Esophagus muscularis mucosa (tissue), 4 donors: ENCODE results near the gene AHRR. TPM values are rescaled to one million over a fixed set of nuclear protein-coding genes. Genes with fewer than 3 reads are reported as not detected.

Experiments
- DNase-seq: peaks from one replicate; pipeline ENCODE4 v3.0.0-alpha.2; 2017; ENCODE audit errors: extremely low spot score
- H3K27ac ChIP-seq, 4 donors: fragments of 200-600 bp; sonication (generic); replicated peaks in 1 of 4; 1 replicate in 3 of 4; 2 replicates in 1 of 4; pipeline ENCODE4 v1.5.1; 2016 to 2019; ENCODE audit warnings: mild to moderate bottlenecking in 1 of 4
- H3K27me3 ChIP-seq, 4 donors: fragments of 200-600 bp; sonication (generic); one replicate each; pipeline versions ENCODE4 v1.5.1 to v1.6.0; 2016 to 2019
- H3K36me3 ChIP-seq, 4 donors: fragments of 200-600 bp; sonication (generic); one replicate each; pipeline ENCODE4 v1.5.1; 2016 to 2019
- H3K4me1 ChIP-seq, 4 donors: fragments of 200-600 bp; sonication (generic); one replicate each; pipeline ENCODE4 v1.5.1; 2016 to 2019
- H3K4me3 ChIP-seq, 4 donors: fragments of 200-600 bp; sonication (generic); 1 replicate in 2 of 4; 2 replicates in 2 of 4; pipeline ENCODE4 v1.5.1; 2016 to 2019; ENCODE audit warnings: mild to moderate bottlenecking in 4 of 4, moderate library complexity in 1 of 4
- H3K9me3 ChIP-seq, 4 donors: fragments of 200-600 bp; sonication (generic); 1 replicate in 3 of 4; 2 replicates in 1 of 4; pipeline ENCODE4 v1.5.1; 2016 to 2019
- CTCF ChIP-seq, 3 experiments: fragments of 200-600 bp in 2 of 3; fragments of 450-650 bp in 1 of 3; sonication (generic) in 2 of 3; IDR thresholded peaks; one replicate each; pipeline ENCODE4 v1.5.1; 2017 to 2019; ENCODE audit warnings: antibody characterized with exemption in 3 of 3, mild to moderate bottlenecking in 2 of 3, moderate library complexity in 1 of 3
- EP300 ChIP-seq: sonication (generic); formaldehyde crosslinking; IDR thresholded peaks from one replicate; pipeline ENCODE4 v1.6.1; 2017; ENCODE audit warnings: antibody characterized with exemption
- POLR2A ChIP-seq: fragments of 450-650 bp; IDR thresholded peaks from one replicate; pipeline ENCODE4 v1.6.1; 2017; ENCODE audit warnings: antibody characterized with exemption, moderate library complexity, mild to moderate bottlenecking, low read depth
- POLR2AphosphoS5 ChIP-seq, 2 donors: sonication (generic); formaldehyde crosslinking; IDR thresholded peaks; one replicate each; pipeline ENCODE4 v1.6.1; 2017; ENCODE audit warnings: antibody characterized with exemption in 2 of 2
- WGBS: methylation state at CpG from one replicate; pipeline ENCODE4 v1.1.5; 2018; 5-methylcytosine and 5-hydroxymethylcytosine counted together
- intact Hi-C: fragments of 100-400 bp; cut with DNase I; formaldehyde crosslinking; loops from one replicate; pipeline ENCODE4 v1.15.1; 2023
- total RNA-seq, 4 donors: library from RNA; depleted of rRNA; stranded (reverse); fragments of >200 nt; gene quantifications; one replicate each; pipeline versions ENCODE4 v1.1.0 to v1.2.1, GENCODE V29; 2016

The AHRR gene
- total RNA-seq, 4 donors from 2014 or later: 0.33 to 5.5 (median 0.86) TPM

DNA sequence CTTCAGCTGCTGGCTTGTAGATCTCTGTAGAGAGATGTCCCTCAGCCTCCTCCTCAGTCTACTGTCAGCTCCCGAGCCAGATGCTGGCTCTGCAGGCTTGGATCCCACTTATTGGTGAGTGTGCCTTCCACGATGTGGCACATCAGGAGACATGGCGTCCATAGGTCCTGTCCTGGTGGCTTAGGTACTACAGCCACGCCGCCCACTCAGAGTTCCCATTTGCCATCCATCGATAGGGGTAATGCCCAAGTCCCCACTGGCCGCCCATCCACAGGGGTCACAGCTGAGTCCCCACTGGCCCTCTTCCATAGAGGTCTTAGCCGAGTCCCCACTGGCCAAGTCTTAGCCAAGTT, 138.7 kb downstream of the AHRR start:
- H3K9me3 ChIP-seq: no peaks in the 10 kb centered on the region
- no peak for TF ChIP-seq POLR2A
- no peak for TF ChIP-seq CTCF (IDR thresholded peaks at IDR 0.05)
- no peak for TF ChIP-seq EP300
- TF ChIP-seq POLR2AphosphoS5 (IDR thresholded peaks at IDR 0.05): no peak
- no peak overlapping the region for H3K27ac ChIP-seq
- peaks cover 48 to 94% (median 89%) of the 10 kb centered on the region in 4 donors for H3K36me3 ChIP-seq
- no peaks in the 10 kb centered on the region for H3K27me3 ChIP-seq
- no peak for DNase-seq
- H3K4me1 ChIP-seq: no peaks in the 10 kb centered on the region
- intact Hi-C loops: no loop called here
- WGBS: 95% methylated on average over 8 of the region's 8 CpGs
- H3K4me3 ChIP-seq: no peak overlapping the region

DNA sequence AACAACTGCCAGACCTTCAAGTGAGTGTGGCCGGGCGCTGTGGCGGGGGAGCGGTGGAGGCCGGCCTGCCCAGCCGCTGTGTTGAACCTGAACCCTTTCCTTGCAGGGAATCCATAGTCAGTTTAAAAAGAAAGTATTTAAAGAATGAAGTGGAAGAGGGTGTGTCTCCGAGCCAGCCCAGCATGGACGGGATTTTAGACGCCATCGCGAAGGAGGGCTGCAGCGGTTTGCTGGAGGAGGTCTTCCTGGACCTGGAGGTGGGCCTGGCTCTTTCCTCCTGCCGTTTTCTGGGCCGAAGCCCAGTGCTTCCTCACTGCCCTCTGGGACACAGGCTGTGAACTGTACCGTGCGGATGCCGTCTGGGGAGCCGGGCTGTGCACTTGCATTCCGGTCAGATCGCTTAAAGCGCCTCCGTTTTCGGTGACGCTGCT, 140.6 kb downstream of the AHRR start:
- DNase-seq: no peak
- TF ChIP-seq POLR2AphosphoS5 (IDR thresholded peaks at IDR 0.05): no peak
- TF ChIP-seq EP300: no peak
- TF ChIP-seq CTCF (IDR thresholded peaks at IDR 0.05): no peak
- no peak for TF ChIP-seq POLR2A
- Histone ChIP-seq H3K9me3 (no peaks in the 10 kb centered on the region), H3K4me1 (no peaks in the 10 kb centered on the region), H3K27ac (no peak overlapping the region), H3K27me3 (no peaks in the 10 kb centered on the region), H3K36me3 (peaks cover 54 to 98% (median 92%) of the 10 kb centered on the region in 4 donors), H3K4me3 (no peak overlapping the region)
- WGBS: 95% methylated on average over 24 of the region's 24 CpGs
- intact Hi-C loops: no loop called here

- Histone ChIP-seq H3K4me3 (no peak overlapping the region), H3K27ac (no peak overlapping the region), H3K9me3 (no peaks in the 10 kb centered on the region), H3K36me3 (peaks cover 44 to 87% (median 81%) of the 10 kb centered on the region in 4 donors), H3K4me1 (no peaks in the 10 kb centered on the region), H3K27me3 (no peaks in the 10 kb centered on the region)
- TF ChIP-seq EP300 (no peak), CTCF (IDR thresholded peaks at IDR 0.05) (no peak), POLR2AphosphoS5 (IDR thresholded peaks at IDR 0.05) (no peak), POLR2A (no peak)
- intact Hi-C loops: no loop called here
- no peak for DNase-seq
- 81% methylated on average over 7 of the region's 7 CpGs for WGBS
Measured at GRCh38 chr5:463301-463700, 141.8 kb downstream of the AHRR start.

- DNase-seq: no peak
- H3K4me1 ChIP-seq: no peaks in the 10 kb centered on the region
- 86% methylated on average over 18 of the region's 18 CpGs for WGBS
- H3K36me3 ChIP-seq: peaks cover 43 to 81% (median 75%) of the 10 kb centered on the region in 4 donors
- H3K9me3 ChIP-seq: no peaks in the 10 kb centered on the region
- no peak overlapping the region for H3K4me3 ChIP-seq
- no peak overlapping the region for H3K27ac ChIP-seq
- intact Hi-C loops: no loop called here
- TF ChIP-seq POLR2A: no peak
- TF ChIP-seq EP300: no peak
- no peak for TF ChIP-seq CTCF (IDR thresholded peaks at IDR 0.05)
- no peak for TF ChIP-seq POLR2AphosphoS5 (IDR thresholded peaks at IDR 0.05)
- H3K27me3 ChIP-seq: no peaks in the 10 kb centered on the region
Measured at GRCh38 chr5:463952-464351, 142.4 kb downstream of the AHRR start.

GRCh38 chr5:464446-464842, 142.9 kb downstream of the AHRR start:
- WGBS: 91% methylated on average over 14 of the region's 19 CpGs
- no peak overlapping the region for H3K4me3 ChIP-seq
- H3K27me3 ChIP-seq: no peaks in the 10 kb centered on the region
- no peaks in the 10 kb centered on the region for H3K9me3 ChIP-seq
- DNase-seq: no peak
- TF ChIP-seq EP300 (no peak), POLR2A (no peak), POLR2AphosphoS5 (IDR thresholded peaks at IDR 0.05) (no peak), CTCF (IDR thresholded peaks at IDR 0.05) (no peak)
- no peak overlapping the region for H3K27ac ChIP-seq
- H3K36me3 ChIP-seq: peaks cover 42 to 81% (median 72%) of the 10 kb centered on the region in 4 donors
- no peaks in the 10 kb centered on the region for H3K4me1 ChIP-seq
- intact Hi-C loops: no loop called here
